ENCODE data around the gene PTGFRN. TPM values are rescaled to one million over a fixed set of nuclear protein-coding genes. Genes with fewer than 3 reads are reported as not detected.

PTGFRN gene
- total and polyA plus RNA-seq, 7 donors = 0.79 to 8.1 (median 2.3) TPM

GRCh38 chr1:117003223-117003875, 93.6 kb downstream of the PTGFRN start:
- Histone ChIP-seq H3K9me3 (no peaks in the 10 kb centered on the region), H3K4me1 (no peaks in the 10 kb centered on the region), H3K36me3 (ENCODE audit: insufficient read depth in 1 of 2, low read depth in 1 of 2) (no peaks in the 10 kb centered on the region), H3K27me3 (ENCODE audit: insufficient read depth in 3 of 3, low read length in 2 of 3) (no peaks in the 10 kb centered on the region), H3K4me3 (no peak overlapping the region), H3K27ac (no peak overlapping the region)
- WGBS, 3 donors = 93 to 97% (median 96%) methylated on average over 2 of the region's 2 CpGs
- no peak for TF ChIP-seq CTCF (IDR thresholded peaks at IDR 0.05)
- intact Hi-C loops (cut with DNase I) = no loop called here
- no peak for DNase-seq
- no peak for ATAC-seq

- Histone ChIP-seq H3K4me1 (no peaks in the 10 kb centered on the region), H3K27ac (no peak overlapping the region)
- intact Hi-C loops (cut with DNase I) = no loop called here
Measured at GRCh38 chr1:117007719-117008013, 98.0 kb downstream of the PTGFRN start.

GRCh38 chr1:117008656-117009055, 98.9 kb downstream of the PTGFRN start:
- ATAC-seq (no peak), DNase-seq (no peak)
- 64 to 78% (median 64%) methylated on average over 2 of the region's 2 CpGs for WGBS, 3 donors
- no peak for TF ChIP-seq CTCF (IDR thresholded peaks at IDR 0.05)
- H3K9me3 ChIP-seq = no peaks in the 10 kb centered on the region
- no peaks in the 10 kb centered on the region for H3K4me1 ChIP-seq
- no peak overlapping the region for H3K27ac ChIP-seq
- intact Hi-C loops (cut with DNase I) = no loop called here
- H3K36me3 ChIP-seq (ENCODE audit: insufficient read depth in 1 of 2, low read depth in 1 of 2) = no peaks in the 10 kb centered on the region
- H3K4me3 ChIP-seq = no peak overlapping the region
- H3K27me3 ChIP-seq (ENCODE audit: insufficient read depth in 3 of 3, low read length in 2 of 3) = no peaks in the 10 kb centered on the region

More at GRCh38 chr1:117007719-117008013, 98.0 kb downstream of the PTGFRN start:
- no peak for TF ChIP-seq CTCF (IDR thresholded peaks at IDR 0.05)
- 86 to 93% (median 92%) methylated on average over 2 of the region's 2 CpGs for WGBS, 3 donors
- DNase-seq (no peak), ATAC-seq (no peak)
- Histone ChIP-seq H3K27me3 (ENCODE audit: insufficient read depth in 3 of 3, low read length in 2 of 3) (no peaks in the 10 kb centered on the region), H3K9me3 (no peaks in the 10 kb centered on the region), H3K36me3 (ENCODE audit: insufficient read depth in 1 of 2, low read depth in 1 of 2) (no peaks in the 10 kb centered on the region), H3K4me3 (no peak overlapping the region)

GRCh38 chr1:117009132-117009531, 99.4 kb downstream of the PTGFRN start:
- H3K4me3 ChIP-seq = no peak overlapping the region
- no peak for ATAC-seq
- intact Hi-C loops (cut with DNase I) = no loop called here
- no peak overlapping the region for H3K27ac ChIP-seq
- no peaks in the 10 kb centered on the region for H3K36me3 ChIP-seq (ENCODE audit: insufficient read depth in 1 of 2, low read depth in 1 of 2)
- WGBS, 3 donors = 64 to 72% (median 70%) methylated on average over 3 of the region's 3 CpGs
- DNase-seq = no peak
- no peaks in the 10 kb centered on the region for H3K27me3 ChIP-seq (ENCODE audit: insufficient read depth in 3 of 3, low read length in 2 of 3)
- TF ChIP-seq CTCF (IDR thresholded peaks at IDR 0.05) = no peak
- H3K4me1 ChIP-seq = no peaks in the 10 kb centered on the region
- H3K9me3 ChIP-seq = no peaks in the 10 kb centered on the region

GRCh38 chr1:117010310-117010969, 100.7 kb downstream of the PTGFRN start:
- Histone ChIP-seq H3K4me3 (no peak overlapping the region), H3K27ac (no peak overlapping the region), H3K9me3 (no peaks in the 10 kb centered on the region), H3K27me3 (ENCODE audit: insufficient read depth in 3 of 3, low read length in 2 of 3) (no peaks in the 10 kb centered on the region), H3K36me3 (ENCODE audit: insufficient read depth in 1 of 2, low read depth in 1 of 2) (no peaks in the 10 kb centered on the region), H3K4me1 (no peaks in the 10 kb centered on the region)
- ATAC-seq (no peak), DNase-seq (no peak)
- WGBS, 3 donors = 96% methylated on average over 3 of the region's 3 CpGs
- no peak for TF ChIP-seq CTCF (IDR thresholded peaks at IDR 0.05)
- intact Hi-C loops (cut with DNase I) = no loop called here

Data from psoas muscle (tissue), 8 donors.